Thyroid gland (tissue), 4 donors: ENCODE data around the gene ATP23.

Experiments used
- POLR2A ChIP-seq, 2 donors: fragments of 450-650 bp; IDR thresholded peaks; one replicate each; pipeline ENCODE4 v1.6.1; 2017; ENCODE audit warnings: antibody characterized with exemption in 2 of 2, mild to moderate bottlenecking in 2 of 2, moderate library complexity in 1 of 2
- TF ChIP-seq, protein P1 (sequence below), 6 experiments: fragments of 200-600 bp in 3 of 6; fragments of 450-650 bp in 3 of 6; sonication (generic) in 3 of 6; IDR thresholded peaks; one replicate each; pipeline ENCODE4 v1.5.1; 2016 to 2019; ENCODE audit warnings: antibody characterized with exemption in 6 of 6, mild to moderate bottlenecking in 2 of 6, inconsistent platforms in 1 of 6, moderate library complexity in 1 of 6

DNA sequence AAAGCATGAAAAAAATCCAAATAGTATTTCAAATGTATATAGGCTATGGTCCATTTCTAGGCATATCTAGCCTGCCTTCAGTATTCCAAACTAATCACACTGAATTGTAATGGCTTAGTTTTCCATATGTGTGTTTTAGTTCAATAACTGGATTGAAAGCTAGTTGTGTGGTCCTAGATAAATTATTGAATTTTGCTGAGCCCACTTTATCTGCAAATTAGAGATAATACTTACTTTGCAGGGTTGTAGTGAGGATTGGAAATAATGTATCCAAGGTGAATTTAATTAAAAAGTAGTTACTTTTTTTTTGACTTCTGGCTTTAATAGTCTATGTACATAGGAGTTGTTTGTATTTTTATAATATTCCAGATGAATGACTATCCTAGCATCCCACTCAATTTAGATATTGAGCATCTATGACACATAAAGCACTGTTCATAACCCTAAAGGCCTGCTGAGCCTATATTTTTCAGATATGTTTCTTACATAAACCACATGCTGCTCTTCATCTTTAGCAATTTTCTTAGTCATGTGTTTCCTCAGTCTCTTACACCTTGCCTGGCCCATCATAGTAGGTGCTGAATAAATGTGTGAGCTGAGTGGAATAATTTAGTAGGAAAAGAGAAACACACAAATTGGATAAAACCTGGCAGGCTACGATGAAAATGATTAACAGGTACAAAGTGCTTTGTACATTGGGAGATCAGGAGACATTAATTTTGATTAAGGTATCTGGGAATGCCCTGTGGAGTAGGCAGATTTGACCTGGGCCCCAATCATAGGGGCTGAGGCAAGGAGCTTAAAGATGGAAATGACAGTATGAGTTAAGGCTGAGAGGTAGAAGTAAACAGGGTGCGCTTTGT lies 1.1 kb upstream of the ATP23 start:
- TF ChIP-seq, protein P1, sequence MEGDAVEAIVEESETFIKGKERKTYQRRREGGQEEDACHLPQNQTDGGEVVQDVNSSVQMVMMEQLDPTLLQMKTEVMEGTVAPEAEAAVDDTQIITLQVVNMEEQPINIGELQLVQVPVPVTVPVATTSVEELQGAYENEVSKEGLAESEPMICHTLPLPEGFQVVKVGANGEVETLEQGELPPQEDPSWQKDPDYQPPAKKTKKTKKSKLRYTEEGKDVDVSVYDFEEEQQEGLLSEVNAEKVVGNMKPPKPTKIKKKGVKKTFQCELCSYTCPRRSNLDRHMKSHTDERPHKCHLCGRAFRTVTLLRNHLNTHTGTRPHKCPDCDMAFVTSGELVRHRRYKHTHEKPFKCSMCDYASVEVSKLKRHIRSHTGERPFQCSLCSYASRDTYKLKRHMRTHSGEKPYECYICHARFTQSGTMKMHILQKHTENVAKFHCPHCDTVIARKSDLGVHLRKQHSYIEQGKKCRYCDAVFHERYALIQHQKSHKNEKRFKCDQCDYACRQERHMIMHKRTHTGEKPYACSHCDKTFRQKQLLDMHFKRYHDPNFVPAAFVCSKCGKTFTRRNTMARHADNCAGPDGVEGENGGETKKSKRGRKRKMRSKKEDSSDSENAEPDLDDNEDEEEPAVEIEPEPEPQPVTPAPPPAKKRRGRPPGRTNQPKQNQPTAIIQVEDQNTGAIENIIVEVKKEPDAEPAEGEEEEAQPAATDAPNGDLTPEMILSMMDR (IDR thresholded peaks at IDR 0.05), result no peak
- no peak for TF ChIP-seq POLR2A (IDR thresholded peaks at IDR 0.05)
